ENCODE data around the gene SDK1.
A peak's percentile ranks its signal among the peaks of the same experiment; 100 is the strongest.
"Not testable (repeated sequence)": the region's sequence is repeated elsewhere in the genome, so short reads cannot be mapped to it uniquely, and the experiment has no call there.

SDK1 gene

GRCh38 chr7:4091767-4092166, 790.7 kb downstream of the SDK1 start:
- no peak overlapping the region for H2BK5ac ChIP-seq (ENCODE audit: low read length)
- H2BK15ac ChIP-seq (ENCODE audit: low read length) = no peak overlapping the region
- no peak overlapping the region for H3K18ac ChIP-seq (ENCODE audit: low read length)
- H4K91ac ChIP-seq (ENCODE audit: low read depth, low read length, poor library complexity) = no peak overlapping the region
- H3K4me1 ChIP-seq (ENCODE audit: control insufficient read depth in 2 of 2, insufficient read depth in 1 of 2, low read depth in 1 of 2, low read length in 2 of 2) = no peaks in the 10 kb centered on the region
- WGBS, 2 donors (ENCODE audit: extremely low coverage in 2 of 2, insufficient read length in 2 of 2, insufficient replicate concordance in 1 of 2) = no CpG with 5 or more reads among the region's 12 CpGs
- H4K8ac ChIP-seq (ENCODE audit: low read depth, low read length) = no peak overlapping the region
- no peak overlapping the region for H3K27ac ChIP-seq (replicated peaks; ENCODE audit: low read length)
- no peak overlapping the region for H2BK120ac ChIP-seq (ENCODE audit: low read depth, low read length)
- no peak overlapping the region for H3K23ac ChIP-seq (ENCODE audit: low read depth, low read length, poor library complexity)
- DNase-seq (ENCODE audit: low spot score) = no peak
- no peak overlapping the region for H3K14ac ChIP-seq (ENCODE audit: low read length)
- H3K36me3 ChIP-seq (replicated peaks in 1 of 2; ENCODE audit: control insufficient read depth in 2 of 2, insufficient read depth in 2 of 2, low read length in 2 of 2) = no peaks in the 10 kb centered on the region
- H3K9me3 ChIP-seq (replicated peaks in 1 of 2; ENCODE audit: control insufficient read depth in 2 of 2, insufficient read depth in 1 of 2, low read depth in 1 of 2, low read length in 2 of 2) = peaks cover 7 to 15% of the 10 kb centered on the region in 2 donors
- H3K4me3 ChIP-seq (ENCODE audit: low read length in 2 of 2) = no peak overlapping the region
- no peak overlapping the region for H3K4me2 ChIP-seq (ENCODE audit: insufficient read depth, low read length, poor library complexity, severe bottlenecking)
- no peak overlapping the region for H2BK12ac ChIP-seq (ENCODE audit: low read length)
- no peak overlapping the region for H3K4ac ChIP-seq (ENCODE audit: low read length)
- no peak overlapping the region for H3K9ac ChIP-seq (ENCODE audit: low read depth, low read length, poor library complexity)
- no peak overlapping the region for H2AK5ac ChIP-seq (ENCODE audit: low read depth, low read length)
- H3K27me3 ChIP-seq (ENCODE audit: control insufficient read depth in 3 of 3, insufficient read depth in 3 of 3, low read depth in 1 of 3, low read length in 3 of 3) = peaks cover 0 to 2% (median 0%) of the 10 kb centered on the region in 3 experiments
- H2AFZ ChIP-seq (ENCODE audit: low read length) = no peak overlapping the region
- H3K79me1 ChIP-seq (ENCODE audit: low read depth, low read length) = no peaks in the 10 kb centered on the region

- H3K9me3 ChIP-seq (replicated peaks in 1 of 2; ENCODE audit: control insufficient read depth in 2 of 2, insufficient read depth in 1 of 2, low read depth in 1 of 2, low read length in 2 of 2) = peaks cover 7 to 15% of the 10 kb centered on the region in 2 donors
- no peaks in the 10 kb centered on the region for H3K36me3 ChIP-seq (replicated peaks in 1 of 2; ENCODE audit: control insufficient read depth in 2 of 2, insufficient read depth in 2 of 2, low read length in 2 of 2)
- H3K18ac ChIP-seq (ENCODE audit: low read length) = no peak overlapping the region
- no CpG with 5 or more reads among the region's 2 CpGs for WGBS, 2 donors (ENCODE audit: extremely low coverage in 2 of 2, insufficient read length in 2 of 2, insufficient replicate concordance in 1 of 2)
- H2BK12ac ChIP-seq (ENCODE audit: low read length) = no peak overlapping the region
- H3K23ac ChIP-seq (ENCODE audit: low read depth, low read length, poor library complexity) = no peak overlapping the region
- H4K91ac ChIP-seq (ENCODE audit: low read depth, low read length, poor library complexity) = no peak overlapping the region
- H3K4me1 ChIP-seq (ENCODE audit: control insufficient read depth in 2 of 2, insufficient read depth in 1 of 2, low read depth in 1 of 2, low read length in 2 of 2) = no peaks in the 10 kb centered on the region
- no peak overlapping the region for H3K4ac ChIP-seq (ENCODE audit: low read length)
- no peak overlapping the region for H2AFZ ChIP-seq (ENCODE audit: low read length)
- no peak overlapping the region for H3K9ac ChIP-seq (ENCODE audit: low read depth, low read length, poor library complexity)
- no peak overlapping the region for H2BK15ac ChIP-seq (ENCODE audit: low read length)
- H3K14ac ChIP-seq (ENCODE audit: low read length) = no peak overlapping the region
- H3K27me3 ChIP-seq (ENCODE audit: control insufficient read depth in 3 of 3, insufficient read depth in 3 of 3, low read depth in 1 of 3, low read length in 3 of 3) = peaks cover 0 to 2% (median 0%) of the 10 kb centered on the region in 3 experiments
- no peak overlapping the region for H2AK5ac ChIP-seq (ENCODE audit: low read depth, low read length)
- no peak overlapping the region for H2BK5ac ChIP-seq (ENCODE audit: low read length)
- no peak overlapping the region for H3K4me2 ChIP-seq (ENCODE audit: insufficient read depth, low read length, poor library complexity, severe bottlenecking)
- H3K27ac ChIP-seq (replicated peaks; ENCODE audit: low read length) = no peak overlapping the region
- no peak for DNase-seq (ENCODE audit: low spot score)
- H4K8ac ChIP-seq (ENCODE audit: low read depth, low read length) = no peak overlapping the region
- no peak overlapping the region for H2BK120ac ChIP-seq (ENCODE audit: low read depth, low read length)
- no peak overlapping the region for H3K4me3 ChIP-seq (ENCODE audit: low read length in 2 of 2)
- H3K79me1 ChIP-seq (ENCODE audit: low read depth, low read length) = no peaks in the 10 kb centered on the region
These were observed 792.0 kb downstream of the SDK1 start for GRCh38 chr7:4093035-4093434.

- Histone ChIP-seq H2AFZ (ENCODE audit: low read length) (no peak overlapping the region), H2BK5ac (ENCODE audit: low read length) (no peak overlapping the region), H2BK12ac (ENCODE audit: low read length) (no peak overlapping the region), H3K36me3 (replicated peaks in 1 of 2; ENCODE audit: control insufficient read depth in 2 of 2, insufficient read depth in 2 of 2, low read length in 2 of 2) (no peaks in the 10 kb centered on the region), H3K4me2 (ENCODE audit: insufficient read depth, low read length, poor library complexity, severe bottlenecking) (no peak overlapping the region), H3K9ac (ENCODE audit: low read depth, low read length, poor library complexity) (no peak overlapping the region), H3K79me1 (ENCODE audit: low read depth, low read length) (no peaks in the 10 kb centered on the region), H2AK5ac (ENCODE audit: low read depth, low read length) (no peak overlapping the region), H3K4me3 (ENCODE audit: low read length in 2 of 2) (no peak overlapping the region), H3K9me3 (replicated peaks in 1 of 2; ENCODE audit: control insufficient read depth in 2 of 2, insufficient read depth in 1 of 2, low read depth in 1 of 2, low read length in 2 of 2) (peaks cover 7 to 15% of the 10 kb centered on the region in 2 donors), H3K4me1 (ENCODE audit: control insufficient read depth in 2 of 2, insufficient read depth in 1 of 2, low read depth in 1 of 2, low read length in 2 of 2) (no peaks in the 10 kb centered on the region), H4K91ac (ENCODE audit: low read depth, low read length, poor library complexity) (no peak overlapping the region), H3K14ac (ENCODE audit: low read length) (no peak overlapping the region), H3K23ac (ENCODE audit: low read depth, low read length, poor library complexity) (no peak overlapping the region), H2BK120ac (ENCODE audit: low read depth, low read length) (no peak overlapping the region), H2BK15ac (ENCODE audit: low read length) (no peak overlapping the region), H4K8ac (ENCODE audit: low read depth, low read length) (no peak overlapping the region), H3K18ac (ENCODE audit: low read length) (no peak overlapping the region), H3K27ac (replicated peaks; ENCODE audit: low read length) (no peak overlapping the region), H3K27me3 (ENCODE audit: control insufficient read depth in 3 of 3, insufficient read depth in 3 of 3, low read depth in 1 of 3, low read length in 3 of 3) (peaks cover 0 to 2% (median 0%) of the 10 kb centered on the region in 3 experiments), H3K4ac (ENCODE audit: low read length) (no peak overlapping the region)
- no CpG with 5 or more reads among the region's 21 CpGs for WGBS, 2 donors (ENCODE audit: extremely low coverage in 2 of 2, insufficient read length in 2 of 2, insufficient replicate concordance in 1 of 2)
- no peak for DNase-seq (ENCODE audit: low spot score)
These were observed 792.4 kb downstream of the SDK1 start for GRCh38 chr7:4093483-4093882.

GRCh38 chr7:4094158-4094557, 793.1 kb downstream of the SDK1 start:
- not testable (repeated sequence) for H3K27me3 ChIP-seq (ENCODE audit: control insufficient read depth in 3 of 3, insufficient read depth in 3 of 3, low read depth in 1 of 3, low read length in 3 of 3); DNase-seq (ENCODE audit: low spot score); H3K27ac ChIP-seq (replicated peaks; ENCODE audit: low read length); H3K36me3 ChIP-seq (replicated peaks in 1 of 2; ENCODE audit: control insufficient read depth in 2 of 2, insufficient read depth in 2 of 2, low read length in 2 of 2); H3K4ac ChIP-seq (ENCODE audit: low read length); H3K4me3 ChIP-seq (ENCODE audit: low read length in 2 of 2); H3K23ac ChIP-seq (ENCODE audit: low read depth, low read length, poor library complexity); H2BK12ac ChIP-seq (ENCODE audit: low read length); H4K8ac ChIP-seq (ENCODE audit: low read depth, low read length); H2BK5ac ChIP-seq (ENCODE audit: low read length); H3K14ac ChIP-seq (ENCODE audit: low read length); H3K9ac ChIP-seq (ENCODE audit: low read depth, low read length, poor library complexity); H4K91ac ChIP-seq (ENCODE audit: low read depth, low read length, poor library complexity); H3K4me2 ChIP-seq (ENCODE audit: insufficient read depth, low read length, poor library complexity, severe bottlenecking); H2AFZ ChIP-seq (ENCODE audit: low read length); H2BK120ac ChIP-seq (ENCODE audit: low read depth, low read length); H3K4me1 ChIP-seq (ENCODE audit: control insufficient read depth in 2 of 2, insufficient read depth in 1 of 2, low read depth in 1 of 2, low read length in 2 of 2); H2AK5ac ChIP-seq (ENCODE audit: low read depth, low read length); H3K79me1 ChIP-seq (ENCODE audit: low read depth, low read length); H2BK15ac ChIP-seq (ENCODE audit: low read length)
- peaks cover 7 to 15% of the 10 kb centered on the region in 2 donors for H3K9me3 ChIP-seq (replicated peaks in 1 of 2; ENCODE audit: control insufficient read depth in 2 of 2, insufficient read depth in 1 of 2, low read depth in 1 of 2, low read length in 2 of 2)
- peak overlapping the region; percentile 40 for H3K18ac ChIP-seq (ENCODE audit: low read length)
- WGBS, 2 donors (ENCODE audit: extremely low coverage in 2 of 2, insufficient read length in 2 of 2, insufficient replicate concordance in 1 of 2) = no CpG with 5 or more reads among the region's 9 CpGs
